ENCODE results near the gene ELF1.

The ELF1 gene

DNA sequence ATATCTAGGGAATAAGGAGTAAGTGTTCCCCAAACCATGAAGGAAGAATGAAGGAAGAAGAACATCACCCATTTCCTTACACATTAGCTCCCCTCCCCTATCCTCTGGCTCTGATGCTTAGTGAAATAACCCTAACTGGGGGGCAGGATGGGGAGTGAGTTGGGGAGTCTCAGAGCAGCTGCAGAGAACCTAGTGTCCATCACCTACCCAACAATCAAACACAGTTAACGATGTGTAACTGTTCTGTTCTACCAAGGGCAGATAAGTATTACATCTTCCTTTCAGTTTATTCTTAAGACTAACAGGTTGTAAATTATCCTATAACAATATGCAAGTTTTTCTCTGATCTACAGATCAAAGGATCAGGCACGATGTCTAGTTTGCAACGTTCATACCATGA lies 12.8 kb downstream of the ELF1 start:
- DNase-seq, result no peak

DNA sequence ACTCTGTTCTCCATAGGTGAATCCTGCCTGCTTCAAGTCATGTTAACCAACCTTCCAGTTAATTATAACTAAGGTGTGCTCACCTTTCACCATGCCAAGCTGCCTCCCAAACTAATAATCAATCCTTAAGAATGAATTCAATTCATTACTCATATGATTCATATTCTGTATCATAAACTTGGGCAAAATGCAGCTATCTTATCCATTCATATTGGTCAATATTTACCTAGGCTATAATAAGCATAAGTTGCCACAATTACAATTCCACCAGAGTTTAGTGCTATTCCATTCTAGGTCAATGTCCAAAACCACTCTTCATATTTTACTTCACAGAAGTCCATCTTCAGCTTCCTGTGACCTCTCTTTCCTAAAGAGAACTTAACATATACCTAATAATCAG lies 13.4 kb downstream of the ELF1 start:
- DNase-seq, result no peak

DNA sequence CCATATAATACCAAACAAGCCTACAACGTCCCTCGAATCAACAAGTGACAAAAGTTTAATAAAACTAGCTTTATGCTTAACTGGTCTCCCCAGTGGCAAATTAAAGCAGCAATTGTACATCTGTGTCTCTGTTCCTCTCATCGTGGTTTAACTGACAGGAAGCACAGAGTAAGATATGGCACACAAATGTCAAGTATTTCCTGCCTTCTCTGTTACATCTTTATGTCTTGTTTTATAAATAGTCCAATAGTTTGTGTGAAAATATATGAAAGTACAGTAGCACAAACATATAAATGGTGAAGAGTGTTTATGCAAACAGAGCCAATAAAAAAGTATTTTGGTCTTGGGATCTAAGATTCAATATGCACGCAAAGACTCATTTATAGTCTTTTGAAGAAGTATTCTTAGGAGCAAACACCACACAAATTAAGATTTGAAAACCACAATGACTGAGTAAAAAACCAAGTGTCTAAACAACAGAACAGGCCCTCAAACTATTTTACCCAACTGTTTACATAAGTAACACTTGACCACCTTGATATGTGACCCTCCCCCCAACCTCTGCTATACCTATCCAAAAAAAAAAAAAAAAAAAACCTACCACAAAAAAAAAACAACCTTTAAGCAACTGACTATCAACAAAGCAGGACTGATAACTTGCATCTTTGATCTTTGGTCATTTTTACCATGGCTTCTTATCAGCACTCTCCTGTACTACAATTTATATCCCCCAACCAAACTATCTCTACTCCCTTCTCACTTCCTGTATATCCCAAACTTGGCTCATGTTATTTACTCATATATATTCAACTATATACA lies 14.0 kb downstream of the ELF1 start:
- no peak for DNase-seq

DNA sequence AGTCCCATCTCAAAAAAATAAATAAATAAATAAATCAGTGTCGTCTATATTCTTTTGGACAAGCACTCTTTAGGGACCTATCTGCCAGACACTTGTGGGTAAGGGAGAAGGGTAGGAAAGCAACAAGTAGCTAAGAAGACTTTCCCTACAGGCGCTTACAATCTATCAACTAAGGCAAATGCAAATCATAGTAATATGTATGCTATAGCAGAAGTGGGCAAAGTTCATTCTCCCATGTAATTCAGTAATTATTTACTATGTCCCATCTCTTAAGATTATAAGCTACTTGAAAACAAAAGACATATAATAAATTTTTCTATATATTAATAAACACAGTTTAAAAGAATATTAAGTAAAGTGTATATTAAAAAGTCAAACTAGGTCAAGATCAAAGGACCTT lies 16.5 kb downstream of the ELF1 start:
- DNase-seq, result no peak

DNA sequence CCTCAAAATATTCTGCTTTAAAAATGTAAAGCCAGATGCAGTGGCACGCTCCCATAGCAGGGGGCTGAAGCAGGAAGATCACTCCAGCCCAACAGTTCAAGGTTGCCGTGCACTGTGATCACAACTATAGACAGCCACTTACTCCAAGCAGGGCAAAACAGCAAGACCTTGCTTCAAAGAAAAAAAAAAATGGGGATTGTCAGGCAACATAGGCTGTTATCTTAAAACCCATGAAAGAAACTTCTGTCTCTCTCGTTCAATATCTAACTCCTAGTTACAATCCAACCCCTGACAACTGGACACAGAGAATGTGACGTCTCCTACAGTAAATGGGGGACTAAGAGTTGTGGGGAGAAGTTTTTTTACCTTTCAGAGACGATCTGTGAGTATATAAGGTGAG lies 17.4 kb downstream of the ELF1 start:
- DNase-seq, result no peak

DNA sequence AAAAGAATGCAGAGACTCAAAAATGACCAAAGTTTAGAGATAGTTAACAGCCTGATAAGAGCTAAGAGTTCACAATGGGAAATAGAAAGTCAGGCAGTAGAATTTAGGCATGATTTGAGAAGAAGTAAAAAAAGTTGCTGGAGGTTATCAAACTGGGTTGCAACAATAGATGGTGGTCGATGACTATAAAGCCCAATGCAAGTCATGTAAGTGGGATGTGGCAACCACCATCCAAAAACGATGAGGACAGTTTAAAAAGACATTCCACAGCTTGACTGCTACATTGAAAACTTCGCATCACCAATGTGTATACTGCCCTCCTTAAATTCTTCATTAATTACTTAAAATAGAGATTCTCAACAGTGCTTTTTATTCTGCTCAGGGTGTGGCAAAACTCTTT lies 19.7 kb downstream of the ELF1 start:
- DNase-seq, result no peak

DNA sequence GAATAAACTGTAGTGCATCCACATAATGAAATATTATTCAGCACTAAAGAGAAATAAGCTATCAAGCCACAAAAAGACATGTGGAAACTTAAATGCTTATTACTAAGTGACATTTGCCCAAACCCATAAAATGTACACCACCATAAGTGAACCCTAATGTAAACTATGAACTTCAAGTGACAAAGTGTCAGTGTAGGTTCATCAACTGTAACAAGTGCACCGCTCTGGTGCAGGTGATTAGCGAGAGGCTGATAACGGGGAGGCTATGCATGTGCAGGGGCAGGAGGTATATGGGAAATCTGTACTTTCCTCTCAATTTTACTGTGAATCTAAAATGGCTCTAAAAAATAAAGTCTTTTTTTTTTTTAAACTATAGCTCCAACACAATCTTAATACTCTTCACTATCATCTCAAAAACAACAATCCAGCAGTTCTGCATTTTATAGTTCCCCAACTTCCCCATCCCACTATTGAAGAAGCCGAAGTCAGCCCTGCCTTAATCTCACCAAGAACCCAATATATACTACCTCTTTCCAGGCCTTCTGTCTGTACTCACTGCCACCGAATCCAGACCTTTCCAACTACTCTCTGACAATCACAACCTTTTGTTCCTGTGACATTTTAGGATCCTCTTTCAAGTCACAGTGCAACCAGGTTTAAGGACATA lies 22.6 kb downstream of the ELF1 start:
- DNase-seq, result no peak

DNA sequence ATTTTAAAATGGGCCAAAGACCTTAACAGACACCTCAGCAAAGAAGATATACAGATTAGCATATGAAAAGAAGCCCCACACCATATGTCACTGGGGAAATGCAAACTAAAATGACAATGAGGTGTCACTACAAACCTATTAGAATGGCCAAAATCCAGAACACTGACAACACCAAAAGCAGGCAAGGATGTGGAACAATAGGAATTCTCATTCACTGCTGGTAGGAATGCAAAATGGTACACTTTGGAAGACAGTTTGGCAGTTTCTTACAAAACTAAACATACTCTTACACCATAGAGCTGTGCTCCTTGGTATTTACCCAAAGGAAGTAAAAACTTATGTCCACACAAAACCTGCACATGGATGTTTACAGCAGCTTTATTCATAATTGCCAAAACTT lies 23.1 kb downstream of the ELF1 start:
- no peak for DNase-seq

DNA sequence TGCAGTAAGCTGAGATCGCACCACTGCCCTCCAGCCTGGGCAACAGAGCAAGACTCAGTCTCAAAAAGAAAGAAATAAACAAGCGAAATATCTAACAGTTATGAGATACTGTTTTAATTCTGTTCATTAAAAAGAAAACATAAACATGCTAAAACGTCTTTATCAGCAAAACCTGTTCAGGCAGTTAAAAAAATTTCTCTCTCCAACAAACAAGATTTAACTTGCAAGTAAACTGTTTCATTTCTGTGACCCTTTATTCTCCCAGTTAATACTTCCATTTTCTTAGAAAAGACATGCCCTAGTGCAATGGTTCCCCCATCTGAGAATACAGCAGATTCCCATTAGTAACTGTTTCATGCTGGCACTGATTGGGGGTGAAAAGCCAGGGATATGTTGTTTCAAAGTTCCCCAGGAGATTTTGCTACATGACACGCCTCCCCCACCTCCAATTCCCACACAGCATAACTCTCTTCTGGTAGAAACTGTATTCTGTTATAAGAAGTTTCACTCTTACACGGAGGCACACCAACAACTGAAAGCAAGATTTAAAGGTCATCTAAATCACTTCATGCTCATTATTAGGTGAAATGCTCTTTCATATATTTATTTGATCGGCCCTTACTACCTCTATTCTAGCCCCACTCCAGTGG lies 24.4 kb downstream of the ELF1 start:
- no peak for DNase-seq

DNA sequence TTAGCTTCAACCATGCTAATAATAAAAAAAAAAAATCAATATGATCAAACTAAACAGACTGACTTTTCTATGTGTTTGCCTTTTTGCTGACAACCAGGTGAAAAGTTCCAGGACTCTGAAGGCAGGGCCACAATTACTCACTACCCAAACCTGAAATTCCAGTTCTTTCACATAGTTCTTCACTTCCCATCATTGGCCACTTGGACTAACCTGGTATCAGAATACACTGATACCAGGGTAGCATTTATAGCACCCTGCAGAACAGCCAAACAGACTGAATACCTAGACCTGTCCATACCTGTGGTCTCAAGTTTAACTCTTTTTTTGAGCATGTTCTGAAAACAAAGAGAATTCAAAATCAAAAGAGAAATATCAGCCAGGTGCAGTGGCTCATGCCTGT lies 25.1 kb downstream of the ELF1 start:
- DNase-seq, result no peak

DNA sequence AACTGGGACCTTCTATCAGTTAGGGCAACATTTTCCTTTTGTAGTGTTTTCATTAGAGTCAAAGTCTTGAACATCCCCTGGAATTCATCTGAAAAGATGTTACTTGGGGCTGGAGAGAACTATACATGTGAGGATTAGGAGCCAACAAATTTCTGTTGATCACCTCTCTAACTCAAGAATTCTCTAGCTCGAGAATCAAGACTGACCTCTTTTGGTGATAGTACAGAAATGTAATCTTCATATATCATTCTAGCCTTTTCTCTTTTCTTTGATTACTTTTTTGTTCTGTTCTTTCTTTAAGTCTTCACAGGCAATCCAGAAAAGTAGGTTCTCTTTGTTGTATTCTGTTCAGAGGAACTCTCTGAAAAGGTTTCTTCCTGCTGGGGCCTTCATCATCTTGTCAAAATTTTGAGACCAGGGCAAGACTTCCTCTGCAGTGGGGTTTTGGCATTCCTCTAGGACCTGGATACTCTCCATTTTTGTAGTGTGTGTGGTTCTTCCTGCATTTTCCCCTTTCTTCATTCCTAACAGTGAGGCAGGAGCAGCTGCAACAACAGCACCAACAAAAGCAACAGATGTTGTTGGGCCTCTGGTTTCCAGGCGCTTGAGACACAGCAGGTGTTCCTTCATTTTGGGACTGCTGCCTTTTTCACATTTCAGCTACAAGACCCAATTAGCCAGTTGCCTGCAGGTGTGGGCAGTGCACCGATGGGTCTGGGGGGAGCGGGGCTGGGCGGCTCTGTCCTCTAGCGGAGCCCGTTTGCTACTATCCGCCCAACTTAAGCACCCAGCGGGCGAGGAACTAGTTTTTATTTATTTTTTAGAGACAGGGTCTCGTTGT lies 26.2 kb downstream of the ELF1 start:
- DNase-seq, result no peak

DNA sequence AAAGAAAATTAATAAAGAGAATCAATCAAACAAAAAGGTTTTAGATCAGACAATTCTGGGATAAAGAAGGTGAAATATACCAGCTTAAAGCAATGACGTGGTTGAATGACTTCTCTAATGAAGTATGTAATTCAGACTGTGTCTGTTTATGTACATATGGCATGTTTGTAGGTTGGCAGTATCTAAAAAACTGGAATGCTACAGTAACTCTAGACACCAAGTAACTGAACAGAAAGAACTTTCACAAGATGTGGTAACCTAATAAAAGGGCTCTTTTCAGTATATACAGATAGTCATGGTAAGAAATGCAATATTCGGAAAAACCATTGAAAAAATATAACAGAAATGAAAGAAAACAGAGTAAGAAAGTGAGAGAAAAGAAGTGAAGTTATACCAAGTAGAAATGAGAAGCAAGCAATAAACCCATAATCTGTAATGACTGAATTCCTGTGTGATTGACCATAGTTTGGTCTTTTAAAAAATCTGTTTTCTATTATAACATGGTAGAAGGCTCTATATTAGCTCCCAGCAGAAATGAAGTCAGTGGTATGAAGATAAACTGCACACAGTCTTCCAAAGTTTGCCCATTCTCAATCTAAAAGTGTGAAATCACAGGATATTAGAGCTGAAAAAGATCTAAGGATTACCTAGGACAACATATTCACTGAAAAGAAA lies 31.4 kb downstream of the ELF1 start:
- DNase-seq, result no peak

DNA sequence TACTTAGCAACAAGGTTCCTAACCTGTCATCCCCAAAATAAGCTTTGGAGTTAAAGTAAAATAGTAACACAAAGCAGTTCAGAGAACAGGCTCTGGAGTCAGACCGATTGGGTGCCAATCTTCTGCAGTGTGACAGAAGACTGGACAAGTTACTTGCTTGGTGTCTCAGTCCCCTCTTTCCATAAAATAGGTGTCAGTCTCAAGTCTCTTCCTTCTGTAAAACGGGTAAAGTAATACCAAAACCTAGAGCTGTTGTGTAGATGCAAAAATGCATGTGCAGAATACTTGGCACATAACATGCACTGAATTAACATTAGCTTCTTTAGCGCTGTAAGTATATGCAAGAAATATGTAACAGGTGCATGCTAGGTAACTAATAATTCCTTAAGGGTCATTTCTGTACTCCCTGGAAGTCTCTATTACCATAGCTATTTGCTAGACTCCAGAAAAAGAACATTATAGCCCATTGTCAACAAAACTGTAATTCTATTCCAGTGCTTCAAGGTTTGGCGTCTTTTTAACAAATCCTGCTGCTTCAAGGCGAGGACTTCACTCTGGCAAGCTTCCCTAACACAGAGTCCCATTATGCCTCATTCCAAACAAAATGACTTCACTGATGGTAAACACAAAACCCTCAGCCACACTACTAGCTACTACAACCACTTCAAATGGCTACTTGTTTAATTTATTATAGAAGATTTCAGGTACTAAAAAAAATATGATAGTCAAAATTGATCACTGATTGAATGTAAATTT lies 32.8 kb downstream of the ELF1 start:
- no peak for DNase-seq

DNA sequence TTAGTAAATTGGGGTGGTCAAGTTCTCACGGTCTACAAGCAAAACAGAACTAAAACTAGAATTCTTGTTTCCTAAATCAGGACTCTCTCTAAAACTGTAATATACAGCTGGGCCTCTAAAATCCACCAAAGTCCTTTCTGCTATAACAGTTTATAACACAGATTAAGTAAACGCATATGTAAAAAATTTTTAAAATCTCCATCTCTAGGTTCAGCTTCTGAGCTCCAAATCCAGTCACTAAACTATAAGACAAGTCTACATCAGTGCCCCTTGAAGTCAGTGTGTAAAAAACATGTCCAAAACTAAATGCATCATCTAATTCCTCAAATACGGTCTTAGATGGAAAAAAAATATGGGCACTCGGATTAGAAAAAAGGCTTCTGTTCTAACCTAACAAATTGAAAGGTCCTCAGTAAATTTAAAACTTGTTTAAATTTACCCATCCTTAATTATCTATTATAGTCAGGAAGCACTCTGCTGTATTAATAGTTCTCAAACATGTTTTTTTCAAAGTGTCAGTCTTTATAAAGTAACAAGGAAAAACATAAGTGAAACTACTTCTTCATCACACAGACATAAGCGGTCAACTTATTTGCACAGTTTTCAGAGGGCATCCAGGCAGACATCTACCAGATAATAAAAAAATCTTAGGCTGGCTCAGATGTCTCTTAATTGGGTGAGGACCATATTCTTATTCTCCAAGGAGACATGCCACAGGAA lies 33.6 kb downstream of the ELF1 start:
- DNase-seq, result no peak

DNA sequence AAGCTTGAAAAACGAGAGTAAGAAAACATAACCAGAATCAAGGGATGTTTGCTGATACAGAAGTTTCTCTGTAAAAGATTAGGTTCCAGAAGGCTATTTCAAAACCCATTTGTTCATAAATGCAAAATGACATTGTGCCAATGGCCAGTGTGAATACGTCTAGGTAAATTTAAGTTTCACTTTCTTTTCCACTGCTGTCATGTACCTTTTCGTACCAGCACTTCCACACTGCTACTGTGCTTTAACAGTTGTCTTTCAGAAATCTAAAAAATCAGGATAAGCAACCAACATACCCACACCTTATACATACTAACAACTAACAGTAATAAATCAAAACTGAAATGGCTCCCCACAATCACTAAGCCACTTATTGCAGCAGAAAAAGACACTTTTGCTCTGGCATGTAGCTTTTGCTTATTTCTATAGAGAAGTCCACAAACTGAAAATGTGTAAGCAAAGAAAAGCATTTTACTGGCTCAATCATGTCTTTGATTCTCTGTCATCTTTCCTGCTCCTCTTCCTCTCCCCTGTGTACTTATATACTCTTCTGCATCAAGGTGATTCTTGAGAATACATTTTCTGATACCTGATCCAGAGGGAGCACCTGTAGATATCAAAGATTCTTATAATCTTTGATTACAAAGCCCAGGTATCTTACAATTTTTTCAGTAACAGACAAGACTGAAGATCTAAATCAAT lies 34.3 kb downstream of the ELF1 start:
- no peak for DNase-seq

DNA sequence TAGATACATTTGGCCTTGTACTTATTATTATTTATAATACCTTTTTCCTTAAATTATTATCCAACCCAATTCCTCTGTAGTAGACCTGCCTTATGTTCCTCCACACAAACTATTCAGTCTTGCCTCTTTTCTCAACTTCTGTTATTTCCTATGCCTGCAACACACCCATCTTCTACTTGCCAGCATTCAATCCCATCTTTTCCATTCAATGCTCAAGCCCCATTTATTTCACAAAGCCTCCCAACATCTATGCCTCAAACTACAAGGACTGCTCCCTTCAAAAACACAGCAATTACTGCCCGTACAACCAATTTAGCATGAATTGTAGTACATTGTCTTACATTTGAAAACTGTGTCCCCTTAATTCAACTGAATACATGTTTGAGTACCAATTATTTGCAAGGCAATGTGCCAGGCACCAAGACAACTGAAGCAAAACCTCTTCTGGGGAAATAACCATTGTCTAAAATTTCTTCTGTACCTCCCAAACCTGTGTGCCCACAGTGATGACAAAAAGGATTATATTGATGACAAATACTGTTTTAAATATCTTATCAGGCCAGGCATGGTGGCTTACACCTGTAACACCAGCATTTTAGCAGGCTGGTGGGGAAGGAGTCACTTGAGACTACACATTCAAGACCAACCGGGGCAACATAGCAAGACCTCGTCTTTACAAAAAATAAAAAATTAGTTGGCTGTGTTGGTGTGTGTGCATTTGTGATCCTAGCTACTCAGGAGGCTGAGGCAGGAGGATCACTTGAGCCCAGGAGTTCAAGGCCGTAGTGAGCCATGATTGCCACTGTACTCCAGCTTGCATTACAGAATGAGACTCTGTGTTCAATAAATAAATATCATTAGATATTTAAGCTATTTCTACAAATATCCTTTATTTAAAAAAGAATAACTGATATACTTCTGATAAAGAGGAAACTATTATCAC lies 35.1 kb downstream of the ELF1 start:
- no peak for DNase-seq

DNA sequence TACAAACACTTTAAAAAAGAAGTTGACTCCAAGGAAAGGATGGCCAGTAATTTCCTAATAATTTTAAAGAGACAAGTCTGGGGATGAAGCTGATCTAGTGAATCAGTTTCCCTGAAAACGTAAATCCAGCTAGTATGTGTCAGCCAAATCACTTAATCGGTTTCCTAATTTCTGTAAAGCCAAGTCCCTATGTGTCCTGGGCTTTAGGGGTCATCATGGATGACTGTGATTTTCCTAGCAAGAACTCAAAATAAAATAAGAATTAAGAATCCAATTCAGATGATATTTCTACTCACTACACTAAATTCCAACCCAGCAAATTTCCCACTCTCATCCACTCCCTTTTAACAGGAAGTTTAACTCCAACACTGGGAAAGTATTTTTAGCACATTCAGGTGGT lies 35.9 kb downstream of the ELF1 start:
- no peak for DNase-seq

DNA sequence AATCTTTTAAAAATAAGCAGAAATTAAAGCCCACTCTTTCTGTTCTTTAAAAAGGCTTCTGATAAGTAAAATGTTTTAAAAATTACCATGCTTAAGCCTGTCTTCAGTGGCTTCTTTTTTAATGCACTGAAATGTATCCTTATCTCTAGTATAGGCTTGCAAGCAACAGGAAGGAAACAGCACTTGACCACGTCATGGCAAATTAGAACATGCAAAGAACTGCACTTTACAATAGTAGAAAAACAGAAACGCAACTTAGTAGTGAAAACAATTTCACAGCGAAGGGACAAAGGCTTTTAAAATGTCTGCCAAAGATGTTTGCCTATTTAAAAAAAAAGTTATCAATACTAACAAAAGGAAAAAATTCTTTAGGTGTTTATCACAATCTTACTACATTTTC lies 36.3 kb downstream of the ELF1 start:
- DNase-seq, result peak in 1 of 2 donors; percentile 39

DNA sequence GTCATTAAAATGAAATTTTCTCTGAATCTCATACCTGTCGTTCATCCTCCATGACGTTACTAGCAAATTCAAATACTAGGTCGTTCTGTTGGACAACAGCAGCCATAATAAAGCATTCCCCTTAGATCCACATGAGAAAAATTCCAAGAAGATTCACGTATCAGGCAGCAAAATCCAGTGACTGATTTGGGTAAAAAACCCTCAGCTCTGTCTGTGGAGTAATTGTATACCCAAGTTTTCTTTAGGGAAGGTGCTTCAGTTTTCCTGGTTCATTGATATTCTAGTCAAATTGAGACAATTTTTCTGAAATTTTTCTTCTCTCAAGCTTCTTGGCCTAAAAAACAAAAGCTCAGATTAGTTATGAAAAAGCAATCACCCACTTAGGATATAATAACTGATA lies 37.2 kb downstream of the ELF1 start:
- DNase-seq, result no peak
